AG20443 (cell line): ENCODE results near the gene TRERF1.
"Not testable (repeated sequence)": the region's sequence is repeated elsewhere in the genome, so short reads cannot be mapped to it uniquely, and the experiment has no call there.

Source experiments
- DNase-seq: peaks from one replicate; pipeline ENCODE4 v3.0.0; 2012; ENCODE audit warnings: low spot score, mixed read lengths

TRERF1 gene

GRCh38 chr6:42336431-42336830 lies 115.3 kb downstream of the TRERF1 start:
- DNase-seq: no peak

- DNase-seq: no peak
Observed at GRCh38 chr6:42335896-42336295, 115.8 kb downstream of the TRERF1 start.

- DNase-seq: no peak
Observed at GRCh38 chr6:42334870-42335269, 116.9 kb downstream of the TRERF1 start.

GRCh38 chr6:42333612-42334011 lies 118.1 kb downstream of the TRERF1 start:
- DNase-seq: no peak

GRCh38 chr6:42332916-42333315 lies 118.8 kb downstream of the TRERF1 start:
- DNase-seq: no peak

GRCh38 chr6:42331019-42331418 lies 120.7 kb downstream of the TRERF1 start:
- DNase-seq: no peak

GRCh38 chr6:42326248-42326647 lies 125.5 kb downstream of the TRERF1 start:
- no peak for DNase-seq

- not testable (repeated sequence) for DNase-seq
Observed at GRCh38 chr6:42324656-42325324, 126.9 kb downstream of the TRERF1 start.

- DNase-seq: no peak
Observed at GRCh38 chr6:42322676-42323075, 129.1 kb downstream of the TRERF1 start.

- no peak for DNase-seq
Observed at GRCh38 chr6:42321976-42322375, 129.8 kb downstream of the TRERF1 start.

GRCh38 chr6:42320762-42321161 lies 131.0 kb downstream of the TRERF1 start:
- DNase-seq: no peak

GRCh38 chr6:42318480-42318879 lies 133.2 kb downstream of the TRERF1 start:
- no peak for DNase-seq

GRCh38 chr6:42316981-42317380 lies 134.7 kb downstream of the TRERF1 start:
- DNase-seq: no peak

- peak; percentile 92 for DNase-seq
Observed at GRCh38 chr6:42315991-42316970, 135.4 kb downstream of the TRERF1 start.

- no peak for DNase-seq
Observed at GRCh38 chr6:42315259-42315990, 136.3 kb downstream of the TRERF1 start.

- DNase-seq: no peak
Observed at GRCh38 chr6:42314571-42315258, 137.0 kb downstream of the TRERF1 start.

GRCh38 chr6:42313941-42314570 lies 137.7 kb downstream of the TRERF1 start:
- DNase-seq: peak; percentile 33

GRCh38 chr6:42313038-42313437 lies 138.7 kb downstream of the TRERF1 start:
- DNase-seq: peak; percentile 40

- DNase-seq: no peak
Observed at GRCh38 chr6:42307141-42307470, 144.6 kb downstream of the TRERF1 start.

- no peak for DNase-seq
Observed at GRCh38 chr6:42306439-42307140, 145.1 kb downstream of the TRERF1 start.
